ENCODE measurements around the gene CARMIL3. TPM values are rescaled to one million over a fixed set of nuclear protein-coding genes. Genes with fewer than 3 reads are reported as not detected.
"Not testable (repeated sequence)": the region's sequence is repeated elsewhere in the genome, so short reads cannot be mapped to it uniquely, and the experiment has no call there.

The CARMIL3 gene
- total and polyA plus RNA-seq, 2 of the 4 experiments (the other 2 are of a cell fraction), result under 0.01 TPM; not detected in 1

DNA sequence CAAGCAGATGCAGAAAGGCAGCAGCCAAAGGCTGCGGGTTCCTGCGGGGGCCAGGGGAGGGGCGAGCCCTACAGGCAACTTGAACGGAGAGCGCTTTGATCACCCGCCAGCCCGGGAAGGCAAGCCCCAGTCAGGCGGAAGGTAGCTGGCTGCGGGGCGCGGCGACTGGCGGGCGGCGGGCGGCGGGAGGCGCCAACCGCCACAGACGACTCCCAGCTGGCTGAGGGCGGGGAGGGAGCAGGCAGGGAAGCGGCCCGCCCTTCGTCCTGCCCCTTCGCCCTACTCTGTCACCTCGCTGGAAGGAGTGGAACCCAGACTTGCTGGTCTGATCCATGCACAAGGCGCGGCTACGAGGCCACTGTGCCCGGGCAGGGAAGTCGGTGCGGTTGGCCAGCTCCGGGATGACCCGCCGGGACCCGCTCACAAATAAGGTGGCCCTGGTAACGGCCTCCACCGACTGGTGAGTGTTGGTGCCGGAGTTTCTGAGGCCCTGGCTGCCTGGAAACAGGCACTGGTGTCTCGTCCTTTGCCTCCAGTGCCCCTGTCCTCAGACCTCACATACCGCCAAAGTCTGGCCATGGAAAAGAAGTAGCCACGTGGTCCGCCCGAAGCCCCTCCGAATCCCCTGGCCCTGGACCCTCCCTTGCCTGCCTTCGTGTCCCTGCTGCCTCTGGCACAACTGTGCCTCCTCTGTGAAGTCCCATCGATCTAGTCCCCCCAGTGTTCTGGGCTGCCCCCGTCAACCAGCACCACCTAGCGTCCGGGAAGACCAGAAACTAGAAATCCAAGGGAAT lies 15.4 kb upstream of the CARMIL3 start (continued):
- TF ChIP-seq ELK1 (IDR thresholded peaks at IDR 0.05; ENCODE audit: borderline replicate concordance, low read depth, low read length) (no peak), CEBPB (IDR thresholded peaks at IDR 0.05; ENCODE audit: low read depth, low read length) (no peak), RAD21 (IDR thresholded peaks at IDR 0.05; ENCODE audit: low read length) (peak; percentile 53)

DNA sequence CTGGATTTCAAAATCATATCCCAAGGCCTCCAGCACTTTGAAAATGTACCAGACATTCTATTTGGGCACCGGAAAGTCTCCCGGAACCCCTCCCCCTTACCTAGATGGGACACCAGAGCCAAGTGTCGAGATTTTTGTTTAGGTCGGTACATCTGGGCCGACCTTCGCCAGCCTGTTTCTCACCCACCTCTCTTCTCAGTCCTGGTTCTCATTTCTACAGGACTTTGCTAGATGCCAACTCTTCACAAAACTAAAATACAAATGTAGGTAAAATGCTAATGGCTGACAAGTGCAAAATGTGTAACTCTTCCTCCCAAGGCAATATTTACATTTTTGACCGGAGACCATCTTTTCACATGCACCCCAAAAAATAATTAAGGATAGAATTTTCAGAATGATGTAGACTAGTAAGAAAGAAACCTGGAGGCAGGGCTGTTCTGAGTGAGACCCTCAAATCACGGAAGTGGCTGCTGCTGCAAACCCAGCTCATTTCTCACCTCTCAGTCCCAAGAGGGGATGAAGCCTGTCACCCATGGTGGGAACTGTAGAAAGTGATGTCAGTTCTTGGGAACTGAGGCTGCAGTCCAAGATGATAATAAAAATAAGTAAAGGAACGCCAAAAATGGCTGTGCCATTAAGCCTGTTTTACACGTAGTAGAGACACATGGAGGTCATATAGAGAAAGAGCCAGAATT lies 14.7 kb upstream of the CARMIL3 start:
- dilution Hi-C loops (cut with HindIII; ENCODE audit: low sequenced_read_pairs, unreplicated experiment); H3K79me1 ChIP-seq (ENCODE audit: low read depth in 1 of 2, low read length in 2 of 2); H2BK15ac ChIP-seq (ENCODE audit: low read depth, low read length); H2AK5ac ChIP-seq (ENCODE audit: low read depth, low read length); H3K4me1 ChIP-seq (ENCODE audit: control insufficient read depth, insufficient read depth, low read length); H3K14ac ChIP-seq (replicated peaks; ENCODE audit: low read depth, low read length); H4K20me1 ChIP-seq (ENCODE audit: insufficient read depth, low read length); H3K4me2 ChIP-seq (ENCODE audit: low read depth, low read length); H2BK20ac ChIP-seq (ENCODE audit: low read depth, low read length); H2BK5ac ChIP-seq (ENCODE audit: low read depth, low read length, poor library complexity, severe bottlenecking); H3K27me3 ChIP-seq (ENCODE audit: control insufficient read depth, insufficient read depth, low read length); H3K4me3 ChIP-seq (ENCODE audit: insufficient read depth, low read depth, low read length); H4K8ac ChIP-seq (ENCODE audit: low read depth in 2 of 2, low read length in 2 of 2); H3K27ac ChIP-seq (ENCODE audit: insufficient read depth, low read length); H3K9me1 ChIP-seq (ENCODE audit: insufficient read depth, low read length); ATAC-seq (ENCODE audit: low read depth); DNase-seq; H2AK9ac ChIP-seq (replicated peaks; ENCODE audit: low read depth, low read length, poor library complexity); H4K91ac ChIP-seq (ENCODE audit: insufficient read depth, low read depth, low read length); H3K23ac ChIP-seq (ENCODE audit: low read depth, low read length); H2BK120ac ChIP-seq (ENCODE audit: low read depth, low read length); H3K9ac ChIP-seq (ENCODE audit: low read depth, low read length); CTCF ChIA-PET; H3K56ac ChIP-seq (ENCODE audit: extremely low read depth, insufficient read depth, low read length); H3K4ac ChIP-seq (ENCODE audit: low read depth, low read length); H3K9me3 ChIP-seq (ENCODE audit: control insufficient read depth, insufficient read depth, low read length); H3K18ac ChIP-seq (ENCODE audit: low read depth, low read length); BruUV-seq (replicated peaks); POLR2A ChIA-PET (ENCODE audit: unreplicated experiment); H3K36me3 ChIP-seq (ENCODE audit: control insufficient read depth, insufficient read depth, low read length); H4K5ac ChIP-seq (ENCODE audit: low read depth, low read length): not testable (repeated sequence)
- intact Hi-C loops (cut with micrococcal nuclease) (loop anchor here (1.0 kb wide), 1 partner anchor 23 kb away; no protein-coding TSS in a partner anchor), in situ Hi-C loops (cut with MboI; ENCODE audit: low sequenced_read_pairs) (loop anchor here (10.0 kb wide), 1 partner anchor 52 kb away; the partner anchor contains the start of gene DHRS4L2)
- peak overlapping the region; percentile 87 for H2AFZ ChIP-seq (replicated peaks; ENCODE audit: low read length, poor library complexity)
- WGBS, 2 experiments (ENCODE audit: extremely low coverage in 2 of 2, insufficient read length in 1 of 2), result 48% methylated on average over 4 of the region's 10 CpGs; no CpG with 5 or more reads in 1 of the 2 experiments

Data from IMR-90 (cell line).